PC-3 (cell line): Measurements from ENCODE around the gene GATA6. TPM values are rescaled to one million over a fixed set of nuclear protein-coding genes. Genes with fewer than 3 reads are reported as not detected.

Experiments
- ATAC-seq: fragments of 200-7000 bp; cut with Tn5 transposase; 2 replicates; pipeline ENCODE4 v1.9.1; 2020; ENCODE audit warnings: mild to moderate bottlenecking, moderate library complexity
- BruUV-seq: library from RNA; stranded (reverse); fragments of 400-500 nt; replicated peaks from 2 replicates; lab custom pipeline; 2021; lab: Mats Ljungman, UMichigan
- CTCF ChIA-PET: fragments of 300-600 bp; sonication (Branson Sonifier 250); formaldehyde crosslinking; loops from one replicate; lab custom pipeline; 2022; ENCODE audit warnings: antibody characterized with exemption; lab: Charles Lee
- POLR2A ChIA-PET: fragments of 300-600 bp; sonication (Branson Sonifier 250); formaldehyde crosslinking; loops from one replicate; lab custom pipeline; 2022; ENCODE audit warnings: antibody characterized with exemption; ENCODE audit not compliant: unreplicated experiment; lab: Charles Lee
- DNase-seq: peaks from one replicate; pipeline ENCODE4 v3.0.0-alpha.2; 2015
- H2AFZ ChIP-seq: fragments of 300-600 bp; sonication (generic); 2 replicates; pipeline ENCODE4 v1.6.0; 2016; ENCODE audit warnings: antibody characterized with exemption, low read length
- H3F3A ChIP-seq: fragments of 300-600 bp; sonication (generic); one replicate; pipeline ENCODE4 v1.6.0; 2017; ENCODE audit warnings: antibody characterized with exemption, low read length, control low read depth, mild to moderate bottlenecking; ENCODE audit not compliant: unreplicated experiment
- H3K27ac ChIP-seq: fragments of 300-600 bp; sonication (generic); 2 replicates; pipeline ENCODE4 v1.5.1; 2016; ENCODE audit warnings: mild to moderate bottlenecking, low read length
- H3K27me3 ChIP-seq: fragments of 300-600 bp; sonication (generic); 2 replicates; pipeline ENCODE4 v1.6.1; 2016; ENCODE audit warnings: low read length, mixed read lengths
- H3K36me3 ChIP-seq: fragments of 300-600 bp; sonication (generic); 2 replicates; pipeline ENCODE4 v1.6.1; 2016; ENCODE audit warnings: low read depth, mixed run types, low read length, mixed read lengths
- H3K4me1 ChIP-seq: fragments of 300-600 bp; sonication (generic); 2 replicates; pipeline ENCODE4 v1.5.1; 2016; ENCODE audit warnings: low read length; ENCODE audit not compliant: insufficient read depth
- H3K4me2 ChIP-seq: fragments of 300-600 bp; sonication (generic); 2 replicates; pipeline ENCODE4 v1.6.0; 2016; ENCODE audit warnings: low read length
- H3K4me3 ChIP-seq: fragments of 300-600 bp; sonication (generic); 2 replicates; pipeline ENCODE4 v1.5.1; 2016; ENCODE audit warnings: mild to moderate bottlenecking, low read length, mixed read lengths
- H3K79me2 ChIP-seq: fragments of 300-600 bp; sonication (generic); 2 replicates; pipeline ENCODE4 v1.6.1; 2017; ENCODE audit warnings: low read length, mixed read lengths
- H3K9ac ChIP-seq: fragments of 300-600 bp; sonication (generic); 2 replicates; pipeline ENCODE4 v1.6.0; 2016; ENCODE audit warnings: mild to moderate bottlenecking, low read length
- H3K9me2 ChIP-seq: fragments of 300-600 bp; sonication (generic); replicated peaks from 2 replicates; pipeline ENCODE4 v1.6.1; 2016; ENCODE audit warnings: mixed run types, low read length, mixed read lengths
- H3K9me3 ChIP-seq: fragments of 300-600 bp; sonication (generic); 2 replicates; pipeline ENCODE4 v1.6.1; 2016; ENCODE audit warnings: low read length, mixed read lengths
- H4K20me1 ChIP-seq: fragments of 300-600 bp; sonication (generic); 2 replicates; pipeline ENCODE4 v1.6.1; 2016; ENCODE audit warnings: low read length, mixed read lengths
- CTCF ChIP-seq: fragments of 300-600 bp; sonication (generic); conservative IDR thresholded peaks from 2 replicates; pipeline ENCODE4 v1.5.1; 2017; ENCODE audit warnings: antibody characterized with exemption, low read depth, mild to moderate bottlenecking, low read length
- EZH2 ChIP-seq: fragments of 300-600 bp; sonication (generic); IDR thresholded peaks from one replicate; pipeline ENCODE4 v1.6.1; 2017; ENCODE audit warnings: antibody characterized with exemption, mild to moderate bottlenecking, low read length; ENCODE audit not compliant: unreplicated experiment
- EZH2phosphoT487 ChIP-seq: fragments of 300-600 bp; sonication (generic); IDR thresholded peaks from 2 replicates; pipeline ENCODE4 v1.6.1; 2018; ENCODE audit warnings: mild to moderate bottlenecking, antibody characterized with exemption, low read length, borderline replicate concordance
- intact Hi-C: fragments of 100-400 bp; cut with micrococcal nuclease; formaldehyde crosslinking; loops from 2 replicates; pipeline ENCODE4 v1.9.0; 2023
- total RNA-seq: library from RNA; depleted of rRNA; stranded (reverse); fragments of >200 nt; gene quantifications from 2 replicates; pipeline ENCODE4 v1.2.3, GENCODE V29; 2014

The GATA6 gene
- total RNA-seq, 1 experiment from 2014 or later, result 19.4 TPM

GRCh38 chr18:22180722-22181121 lies 11.3 kb downstream of the GATA6 start:
- Histone ChIP-seq H3K36me3 (peaks cover 35% of the 10 kb centered on the region; the same call in 1 of the 2 replicates), H2AFZ (no peak overlapping the region), H3K9me3 (no peaks in the 10 kb centered on the region), H3K9me2 (no peaks in the 10 kb centered on the region), H3F3A (no peaks in the 10 kb centered on the region), H3K27ac (no peak overlapping the region), H3K9ac (no peak overlapping the region), H3K27me3 (no peaks in the 10 kb centered on the region), H3K4me2 (no peak overlapping the region), H3K4me1 (peaks cover 6% of the 10 kb centered on the region; the same call in 1 of the 2 replicates), H4K20me1 (peaks cover 9% of the 10 kb centered on the region; the same call in 1 of the 2 replicates), H3K4me3 (no peak overlapping the region), H3K79me2 (peaks cover 22% of the 10 kb centered on the region)
- no TSS peak for BruUV-seq
- intact Hi-C loops, result loop anchor here (5.0 kb wide), 1 partner anchor 102 kb away; no protein-coding TSS in a partner anchor
- no peak for DNase-seq
- ChIA-PET CTCF (no interaction called here), POLR2A (no interaction called here)
- no peak for ATAC-seq
- TF ChIP-seq CTCF, result no peak
- no peak for TF ChIP-seq EZH2phosphoT487
- TF ChIP-seq EZH2, result no peak

- CTCF ChIA-PET, result no interaction called here
- TSS peak; percentile 27 for BruUV-seq
- intact Hi-C loops, result loop anchor here (5.0 kb wide), 1 partner anchor 99 kb away; no protein-coding TSS in a partner anchor
Observed at GRCh38 chr18:22182884-22183697, 13.7 kb downstream of the GATA6 start.

More at GRCh38 chr18:22182884-22183697, 13.7 kb downstream of the GATA6 start:
- TF ChIP-seq CTCF (no peak), EZH2 (no peak), EZH2phosphoT487 (no peak)
- H2AFZ ChIP-seq, result no peak overlapping the region
- H3K27ac ChIP-seq, result no peak overlapping the region
- no peak overlapping the region for H3K9ac ChIP-seq
- no peaks in the 10 kb centered on the region for H3F3A ChIP-seq
- H4K20me1 ChIP-seq, result peaks cover 9% of the 10 kb centered on the region
- no peak overlapping the region for H3K4me3 ChIP-seq
- peaks cover 6% of the 10 kb centered on the region; the same call in 1 of the 2 replicates for H3K4me1 ChIP-seq
- peaks cover 31% of the 10 kb centered on the region; the same call in 1 of the 2 replicates for H3K36me3 ChIP-seq
- no peaks in the 10 kb centered on the region for H3K9me2 ChIP-seq
- ATAC-seq (peak; percentile 86), DNase-seq (peak; percentile 52)
- H3K79me2 ChIP-seq, result peaks cover 14% of the 10 kb centered on the region
- H3K4me2 ChIP-seq, result no peak overlapping the region
- H3K27me3 ChIP-seq, result no peaks in the 10 kb centered on the region
- POLR2A ChIA-PET, result interaction anchor here (0.5 kb wide), 1 partner anchor 532 kb away, joined by 9 read pairs; no protein-coding TSS in a partner anchor
- H3K9me3 ChIP-seq, result no peaks in the 10 kb centered on the region
